Colonic mucosa (tissue), 4 donors: ENCODE measurements around the gene CAMTA1. TPM values are rescaled to one million over a fixed set of nuclear protein-coding genes. Genes with fewer than 3 reads are reported as not detected.

Experiments
- DNase-seq: peaks from one replicate; pipeline ENCODE4 v3.0.0-alpha.2; 2020
- H3K27ac ChIP-seq: fragments of 200-600 bp; one replicate; pipeline ENCODE4 v1.8.0; 2021
- H3K27me3 ChIP-seq: fragments of 200-600 bp; one replicate; pipeline ENCODE4 v1.8.0; 2021
- H3K36me3 ChIP-seq: fragments of 200-600 bp; one replicate; pipeline ENCODE4 v1.8.0; 2021
- H3K4me1 ChIP-seq: fragments of 200-600 bp; one replicate; pipeline ENCODE4 v1.8.0; 2021; ENCODE audit warnings: mild to moderate bottlenecking
- H3K4me3 ChIP-seq: fragments of 200-600 bp; one replicate; pipeline ENCODE4 v1.8.0; 2021
- H3K9ac ChIP-seq, 2 donors: one replicate each; pipeline ENCODE4 v1.7.0; 2013; ENCODE audit warnings: control low read depth in 2 of 2, low read depth in 2 of 2, low read length in 2 of 2
- H3K9me3 ChIP-seq: fragments of 200-600 bp; one replicate; pipeline ENCODE4 v1.8.0; 2021
- intact Hi-C: fragments of 100-400 bp; cut with DNase I; formaldehyde crosslinking; loops from one replicate; pipeline ENCODE4 v1.14.1; 2022
- total RNA-seq, 2 donors: library from RNA; stranded (reverse); fragmentation: NEBNext Ultra II Directional in 1 of 2; extraction: Animal tissue kit (Norgen Biotek cat#: 25700) in 1 of 2; gene quantifications; one replicate each; pipeline ENCODE4 v1.2.1, GENCODE V29; 2021
- TF ChIP-seq, protein P1 (sequence below): fragments of 200-600 bp; IDR thresholded peaks from one replicate; pipeline ENCODE4 v1.8.0; 2022; ENCODE audit warnings: antibody characterized with exemption, mild to moderate bottlenecking
- donor health status: healthy.
- donor health status: DM: no; HTN: no; CAD: no.
- donor health status: DM: no; HTN: no; CAD: no.

The CAMTA1 gene
- total RNA-seq, 2 donors from 2014 or later, result 76.8 to 92.8 TPM

DNA sequence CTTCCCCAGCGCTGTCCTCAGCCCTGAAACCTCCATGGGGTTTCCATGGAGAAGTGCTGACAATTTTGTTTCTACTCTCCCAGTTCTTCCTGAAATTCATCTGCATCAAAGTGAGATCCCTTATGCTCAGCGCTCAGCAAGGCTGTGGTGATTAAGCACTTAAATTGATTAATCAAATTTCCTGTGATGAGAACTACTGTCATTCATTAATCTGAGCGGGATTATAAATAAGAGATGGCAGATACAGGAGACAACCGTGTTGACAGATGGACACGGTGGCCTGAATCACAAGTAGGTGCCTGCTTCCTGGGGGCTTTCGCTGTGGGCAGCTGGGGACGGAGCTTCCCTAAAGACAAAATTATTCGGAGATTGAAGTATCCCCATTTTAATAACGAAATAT is 656.8 kb downstream of the CAMTA1 start:
- no peak for DNase-seq
- Histone ChIP-seq H3K9me3 (no peaks in the 10 kb centered on the region), H3K4me1 (no peaks in the 10 kb centered on the region)

DNA sequence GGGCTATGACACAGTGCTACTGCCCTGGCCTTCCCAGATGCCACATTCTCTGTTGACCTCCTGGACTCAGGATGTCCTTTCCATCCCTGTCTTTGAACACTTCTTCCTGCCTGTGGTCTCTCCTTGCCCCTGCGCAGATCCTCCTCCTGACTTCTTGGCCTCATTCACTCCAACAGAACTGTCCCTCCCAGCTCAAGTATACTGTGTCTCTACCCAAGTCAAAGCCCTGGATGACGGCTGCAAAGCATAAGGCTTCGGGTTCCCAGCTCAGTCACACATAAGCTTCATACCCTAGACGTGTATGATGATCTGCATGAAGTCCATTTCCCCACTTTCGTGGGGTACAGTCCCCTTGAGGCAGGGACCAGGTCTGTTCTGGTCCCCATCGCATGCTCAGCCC is 657.7 kb downstream of the CAMTA1 start:
- DNase-seq, result no peak
- no peaks in the 10 kb centered on the region for H3K27me3 ChIP-seq
- TF ChIP-seq, protein P1, sequence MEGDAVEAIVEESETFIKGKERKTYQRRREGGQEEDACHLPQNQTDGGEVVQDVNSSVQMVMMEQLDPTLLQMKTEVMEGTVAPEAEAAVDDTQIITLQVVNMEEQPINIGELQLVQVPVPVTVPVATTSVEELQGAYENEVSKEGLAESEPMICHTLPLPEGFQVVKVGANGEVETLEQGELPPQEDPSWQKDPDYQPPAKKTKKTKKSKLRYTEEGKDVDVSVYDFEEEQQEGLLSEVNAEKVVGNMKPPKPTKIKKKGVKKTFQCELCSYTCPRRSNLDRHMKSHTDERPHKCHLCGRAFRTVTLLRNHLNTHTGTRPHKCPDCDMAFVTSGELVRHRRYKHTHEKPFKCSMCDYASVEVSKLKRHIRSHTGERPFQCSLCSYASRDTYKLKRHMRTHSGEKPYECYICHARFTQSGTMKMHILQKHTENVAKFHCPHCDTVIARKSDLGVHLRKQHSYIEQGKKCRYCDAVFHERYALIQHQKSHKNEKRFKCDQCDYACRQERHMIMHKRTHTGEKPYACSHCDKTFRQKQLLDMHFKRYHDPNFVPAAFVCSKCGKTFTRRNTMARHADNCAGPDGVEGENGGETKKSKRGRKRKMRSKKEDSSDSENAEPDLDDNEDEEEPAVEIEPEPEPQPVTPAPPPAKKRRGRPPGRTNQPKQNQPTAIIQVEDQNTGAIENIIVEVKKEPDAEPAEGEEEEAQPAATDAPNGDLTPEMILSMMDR, result no peak
- no peaks in the 10 kb centered on the region for H3K4me1 ChIP-seq
- H3K27ac ChIP-seq, result no peak overlapping the region
- intact Hi-C loops, result no loop called here
- H3K4me3 ChIP-seq, result no peak overlapping the region
- H3K9me3 ChIP-seq, result no peaks in the 10 kb centered on the region
- H3K36me3 ChIP-seq, result no peaks in the 10 kb centered on the region
- H3K9ac ChIP-seq, result no peak overlapping the region

More for the DNA sequence above, 656.8 kb downstream of the CAMTA1 start:
- no peak overlapping the region for H3K9ac ChIP-seq
- TF ChIP-seq, protein P1, result no peak
- no peaks in the 10 kb centered on the region for H3K36me3 ChIP-seq
- no peak overlapping the region for H3K4me3 ChIP-seq
- no peaks in the 10 kb centered on the region for H3K27me3 ChIP-seq
- no peak overlapping the region for H3K27ac ChIP-seq
- intact Hi-C loops, result no loop called here

DNA sequence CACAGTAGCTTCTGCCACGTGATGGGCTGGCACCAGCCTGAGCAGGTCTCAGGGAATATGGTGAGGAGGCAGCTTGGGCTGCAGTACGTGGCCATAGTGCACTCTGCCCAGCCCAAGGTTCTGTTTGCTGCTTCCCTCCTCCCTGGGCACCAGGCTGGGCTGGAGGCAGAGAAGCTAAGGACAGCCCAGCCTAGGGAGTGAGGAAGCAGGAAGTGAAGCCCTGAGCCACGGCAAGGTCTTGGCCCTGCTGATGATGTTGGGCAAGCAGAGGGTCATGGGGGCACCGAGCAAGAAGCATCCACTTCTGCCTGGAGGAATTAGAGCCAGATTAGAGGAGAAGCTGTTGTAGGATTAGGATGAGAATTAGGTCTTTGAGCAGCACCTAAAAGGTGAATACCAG is 659.1 kb downstream of the CAMTA1 start:
- Histone ChIP-seq H3K9me3 (no peaks in the 10 kb centered on the region), H3K27me3 (no peaks in the 10 kb centered on the region), H3K9ac (no peak overlapping the region), H3K4me3 (no peak overlapping the region), H3K27ac (no peak overlapping the region), H3K36me3 (no peaks in the 10 kb centered on the region), H3K4me1 (no peaks in the 10 kb centered on the region)
- intact Hi-C loops, result no loop called here
- TF ChIP-seq, protein P1, result no peak
- no peak for DNase-seq

- H3K36me3 ChIP-seq, result no peaks in the 10 kb centered on the region
- no peak overlapping the region for H3K27ac ChIP-seq
- no peaks in the 10 kb centered on the region for H3K27me3 ChIP-seq
- no peak overlapping the region for H3K9ac ChIP-seq
- no peaks in the 10 kb centered on the region for H3K4me1 ChIP-seq
- DNase-seq, result no peak
- TF ChIP-seq, protein P1, result no peak
- no peak overlapping the region for H3K4me3 ChIP-seq
- no peaks in the 10 kb centered on the region for H3K9me3 ChIP-seq
- intact Hi-C loops, result no loop called here
These were observed 661.8 kb downstream of the CAMTA1 start for GRCh38 chr1:7447093-7447492.

DNA sequence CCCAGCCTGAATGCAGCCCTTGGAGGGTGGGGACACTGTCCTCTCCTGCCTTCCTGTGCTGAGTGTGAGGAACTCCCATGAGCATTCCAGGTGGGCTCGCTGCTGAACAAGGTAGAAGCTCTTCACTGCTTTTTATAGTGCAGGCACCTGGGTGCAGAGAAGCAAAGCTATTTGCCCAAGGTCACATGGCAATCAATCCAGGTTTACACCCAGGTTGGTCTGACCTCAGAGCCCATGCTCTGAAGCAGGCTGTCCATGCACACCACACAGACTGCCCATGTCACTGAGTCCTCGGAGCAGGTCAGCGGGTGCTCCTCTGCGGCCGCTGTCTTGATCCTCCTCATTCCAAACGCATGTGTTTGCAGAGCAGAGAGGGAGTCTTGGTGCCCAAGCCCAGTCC is 662.5 kb downstream of the CAMTA1 start:
- Histone ChIP-seq H3K36me3 (no peaks in the 10 kb centered on the region), H3K9me3 (no peaks in the 10 kb centered on the region), H3K9ac (no peak overlapping the region), H3K27ac (no peak overlapping the region), H3K4me3 (no peak overlapping the region), H3K27me3 (no peaks in the 10 kb centered on the region), H3K4me1 (no peaks in the 10 kb centered on the region)
- no peak for DNase-seq
- intact Hi-C loops, result no loop called here
- TF ChIP-seq, protein P1, result no peak

DNA sequence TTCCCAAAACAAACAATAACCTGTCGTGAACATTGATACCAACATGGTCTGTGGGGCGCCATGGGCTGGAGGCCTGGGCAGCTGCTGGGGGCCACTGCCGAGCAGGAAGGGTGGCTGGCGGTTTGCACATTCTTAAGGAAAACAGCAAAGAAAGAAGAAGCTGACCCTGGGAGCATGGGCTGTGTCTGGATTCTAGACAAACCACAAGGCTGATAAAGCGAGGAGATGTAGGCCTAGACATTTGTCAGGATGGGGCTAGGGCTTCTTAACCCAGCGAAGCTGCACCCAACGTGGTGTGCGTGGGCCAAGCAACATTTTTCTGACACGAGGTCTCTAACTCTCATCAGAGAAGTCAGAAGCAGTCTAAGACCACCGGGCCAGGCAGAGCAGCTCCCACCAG is 663.7 kb downstream of the CAMTA1 start:
- intact Hi-C loops, result no loop called here
- no peaks in the 10 kb centered on the region for H3K4me1 ChIP-seq
- H3K9me3 ChIP-seq, result no peaks in the 10 kb centered on the region
- no peak overlapping the region for H3K27ac ChIP-seq
- no peak overlapping the region for H3K4me3 ChIP-seq
- no peaks in the 10 kb centered on the region for H3K27me3 ChIP-seq
- H3K36me3 ChIP-seq, result no peaks in the 10 kb centered on the region
- TF ChIP-seq, protein P1, result no peak
- DNase-seq, result no peak
- no peak overlapping the region for H3K9ac ChIP-seq
